HG03575 (cell line): Measurements from ENCODE around the gene HOXC11.

Experiments used
- ATAC-seq: cut with Tn5 transposase; IDR thresholded peaks from one replicate; pipeline ENCODE4 v1.9.1; 2021; ENCODE audit not compliant: unreplicated experiment, insufficient number of reproducible peaks, low FRiP score; ENCODE audit errors: extremely low read depth

Gene HOXC11

GRCh38 chr12:53955036-53955775 is 17.7 kb upstream of the HOXC11 start:
- ATAC-seq, result no peak

- ATAC-seq, result no peak
Observed at GRCh38 chr12:53955776-53956250, 17.1 kb upstream of the HOXC11 start.

- no peak for ATAC-seq
Observed at GRCh38 chr12:53956251-53956887, 16.6 kb upstream of the HOXC11 start.

GRCh38 chr12:53956914-53957536 is 15.9 kb upstream of the HOXC11 start:
- no peak for ATAC-seq

DNA sequence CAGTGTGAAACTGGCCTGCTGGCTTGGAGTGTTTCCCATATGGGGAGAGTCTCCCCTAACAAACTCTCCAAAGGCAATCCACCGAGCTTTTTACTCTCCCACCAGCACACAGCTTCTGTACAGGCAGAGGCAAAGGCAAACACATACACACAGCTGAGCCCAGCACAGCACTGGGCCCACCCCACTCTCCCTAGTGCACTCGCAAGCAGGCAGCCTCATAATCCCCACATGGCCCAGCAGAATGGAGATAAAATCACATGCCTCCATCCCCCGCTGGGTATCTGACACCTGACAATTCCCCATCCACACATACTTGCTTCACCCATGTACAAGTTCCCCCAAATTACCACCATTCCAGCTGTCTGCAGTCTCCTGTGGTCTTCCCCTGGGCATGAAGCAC is 14.8 kb upstream of the HOXC11 start:
- ATAC-seq, result no peak

GRCh38 chr12:53959314-53959713 is 13.6 kb upstream of the HOXC11 start:
- ATAC-seq, result no peak

- ATAC-seq, result no peak
Observed at GRCh38 chr12:53960187-53961024, 12.5 kb upstream of the HOXC11 start.

- no peak for ATAC-seq
Observed at GRCh38 chr12:53961025-53961761, 11.7 kb upstream of the HOXC11 start.

DNA sequence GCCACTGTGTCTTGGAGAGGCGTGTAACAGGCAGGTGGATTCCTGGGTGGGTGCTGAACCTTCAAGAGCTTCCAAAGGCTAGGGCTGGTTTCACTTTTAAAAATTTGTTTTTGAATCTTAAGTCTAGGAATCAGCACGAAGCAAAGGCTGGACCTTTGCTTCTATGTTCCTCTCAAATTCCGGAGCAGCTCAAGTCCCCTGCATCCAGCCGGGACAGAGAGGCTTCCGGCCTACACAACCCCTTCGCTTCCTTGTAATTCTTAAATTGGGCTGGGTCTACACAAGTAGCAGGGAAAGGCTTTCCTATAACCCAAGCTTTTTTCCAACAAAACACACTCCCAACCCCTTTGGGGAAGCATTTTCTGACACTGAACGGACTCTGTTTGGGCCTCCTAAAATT is 9.9 kb upstream of the HOXC11 start:
- ATAC-seq, result no peak

GRCh38 chr12:53963434-53964314 is 9.3 kb upstream of the HOXC11 start:
- no peak for ATAC-seq

GRCh38 chr12:53964315-53964713 is 8.6 kb upstream of the HOXC11 start:
- no peak for ATAC-seq

DNA sequence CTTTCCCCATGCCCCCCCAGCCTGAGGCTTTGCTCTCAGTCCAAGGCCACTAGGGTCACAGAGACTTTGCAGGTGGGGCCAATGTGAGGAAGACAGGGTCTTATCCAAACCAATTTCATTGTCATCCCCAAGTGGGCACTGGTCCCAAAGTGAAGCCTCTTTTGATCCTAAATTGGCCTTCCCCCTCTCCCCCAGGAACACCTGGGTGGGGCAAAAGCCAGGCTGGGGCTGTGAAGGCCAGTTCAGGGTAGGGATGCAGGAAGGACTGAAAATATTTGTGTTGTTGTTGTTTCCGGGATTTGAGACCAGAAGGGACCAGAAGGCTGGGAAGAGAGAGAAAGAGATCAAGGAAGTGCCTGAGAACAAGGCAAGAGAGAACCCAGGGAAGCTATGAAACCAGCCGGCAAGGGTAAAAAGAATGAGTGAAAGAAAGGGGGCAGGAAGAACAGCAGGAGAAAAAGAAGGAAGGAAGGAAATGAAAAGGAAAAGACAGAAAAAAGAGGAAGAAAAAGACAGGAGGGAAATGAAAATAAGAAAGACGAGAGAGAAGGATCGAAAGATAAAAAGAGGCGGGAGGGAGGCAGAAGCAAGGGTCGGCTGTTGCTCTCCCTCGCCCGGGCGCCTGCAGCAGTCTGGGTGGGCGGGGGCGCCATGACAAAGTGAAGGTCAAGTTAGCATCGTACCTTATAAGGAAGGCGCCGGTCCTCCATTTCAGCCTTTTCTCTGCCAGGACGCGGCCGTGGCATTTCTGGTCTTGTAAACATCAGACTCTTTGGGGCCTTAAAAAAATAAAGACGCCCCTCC is 7.4 kb upstream of the HOXC11 start:
- no peak for ATAC-seq

DNA sequence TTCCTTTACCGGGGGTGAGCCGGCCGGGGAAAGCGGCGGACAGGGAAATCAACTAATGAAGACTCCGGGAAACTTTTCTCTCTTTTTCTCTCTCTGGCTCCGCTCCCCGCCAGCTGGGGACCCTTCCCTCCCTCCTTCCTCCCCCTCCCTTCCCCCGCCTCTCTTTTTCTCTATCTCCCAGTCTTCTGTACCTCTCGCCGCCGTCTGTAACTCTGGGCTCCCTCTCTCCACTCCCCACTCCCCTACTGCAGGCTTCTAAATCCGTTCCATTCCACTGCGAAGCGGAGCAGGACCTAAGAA is 6.9 kb upstream of the HOXC11 start:
- ATAC-seq, result no peak

- no peak for ATAC-seq
Observed at GRCh38 chr12:53966385-53967133, 6.4 kb upstream of the HOXC11 start.

- ATAC-seq, result no peak
Observed at GRCh38 chr12:53967421-53967925, 5.5 kb upstream of the HOXC11 start.
